Tibial nerve (tissue), 4 donors: ENCODE measurements around the gene STXBP2. TPM values are rescaled to one million over a fixed set of nuclear protein-coding genes. Genes with fewer than 3 reads are reported as not detected.

Experiments used
- DNase-seq, 2 donors: peaks; one replicate each; pipeline ENCODE4 v3.0.0-alpha.2; 2019; ENCODE audit warnings: low spot score in 2 of 2
- H3K27ac ChIP-seq, 4 donors: fragments of 200-600 bp; sonication (generic) in 3 of 4; one replicate each; pipeline ENCODE4 v1.5.1; 2017 to 2019; ENCODE audit warnings: mild to moderate bottlenecking in 1 of 4
- H3K27me3 ChIP-seq, 2 donors: fragments of 200-600 bp; sonication (generic) in 1 of 2; one replicate each; pipeline versions ENCODE4 v1.5.1 to v1.6.0; 2017 to 2019
- H3K36me3 ChIP-seq, 3 donors: fragments of 200-600 bp; sonication (generic); one replicate each; pipeline ENCODE4 v1.5.1; 2018 to 2019
- H3K4me1 ChIP-seq, 4 donors: fragments of 200-600 bp; sonication (generic) in 3 of 4; one replicate each; pipeline ENCODE4 v1.5.1; 2017 to 2019
- H3K4me3 ChIP-seq, 4 donors: fragments of 200-600 bp; sonication (generic) in 3 of 4; one replicate each; pipeline ENCODE4 v1.5.1; 2017 to 2019; ENCODE audit warnings: mild to moderate bottlenecking in 1 of 4, moderate library complexity in 1 of 4
- H3K9me3 ChIP-seq, 4 donors: fragments of 200-600 bp; sonication (generic) in 3 of 4; one replicate each; pipeline ENCODE4 v1.5.1; 2017 to 2019
- EP300 ChIP-seq, 2 donors: sonication (generic); formaldehyde crosslinking; IDR thresholded peaks; one replicate each; pipeline ENCODE4 v1.6.1; 2017; ENCODE audit warnings: antibody characterized with exemption in 2 of 2, mild to moderate bottlenecking in 1 of 2
- POLR2A ChIP-seq, 2 donors: fragments of 450-650 bp; IDR thresholded peaks; one replicate each; pipeline ENCODE4 v1.6.1; 2017; ENCODE audit warnings: antibody characterized with exemption in 2 of 2, mild to moderate bottlenecking in 2 of 2, moderate library complexity in 2 of 2
- WGBS, 2 donors: methylation state at CpG; one replicate each; pipeline ENCODE4 v1.1.5; 2018; 5-methylcytosine and 5-hydroxymethylcytosine counted together
- total RNA-seq, 4 donors: library from RNA; depleted of rRNA; stranded (reverse); fragments of >200 nt; gene quantifications; one replicate each; pipeline ENCODE4 v1.1.0, GENCODE V29; 2016
- TF ChIP-seq, protein P1 (sequence below), 5 experiments: fragments of 200-600 bp in 3 of 5; fragments of 450-650 bp in 2 of 5; sonication (generic) in 3 of 5; IDR thresholded peaks; one replicate each; pipeline ENCODE4 v1.5.1; 2016 to 2019; ENCODE audit warnings: antibody characterized with exemption in 5 of 5, mild to moderate bottlenecking in 3 of 5, moderate library complexity in 2 of 5

STXBP2 gene
- total RNA-seq, 4 donors from 2014 or later = 8.7 to 24.0 (median 13.0) TPM

DNA sequence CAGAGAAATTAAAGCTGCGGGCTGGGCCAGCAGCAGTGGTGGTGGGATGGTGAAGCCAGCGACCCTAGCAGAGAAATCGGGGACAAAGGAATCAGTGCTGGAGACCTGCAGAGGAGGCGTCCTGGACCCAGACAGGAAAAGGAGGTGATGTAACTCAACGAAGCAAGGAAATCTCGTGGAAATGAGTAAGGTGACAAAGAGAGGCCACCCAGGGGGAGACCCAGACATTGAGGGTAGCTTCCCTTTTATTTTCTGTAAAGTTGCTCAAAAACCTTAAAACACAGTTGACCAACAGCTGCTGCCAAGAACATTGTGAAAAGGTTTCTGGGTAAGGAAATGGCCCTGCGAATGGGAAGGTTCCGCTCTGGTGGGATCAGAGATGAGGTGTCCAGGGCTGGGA, 18.7 kb downstream of the STXBP2 start:
- 67 to 68% methylated on average over 7 to 8 of the region's 8 CpGs for WGBS, 2 donors
- Histone ChIP-seq H3K27me3 (peaks cover 0 to 12% of the 10 kb centered on the region in 2 donors), H3K9me3 (no peaks in the 10 kb centered on the region), H3K36me3 (no peaks in the 10 kb centered on the region), H3K4me3 (no peak overlapping the region), H3K4me1 (peaks cover 0 to 11% (median 0%) of the 10 kb centered on the region in 4 donors), H3K27ac (no peak overlapping the region)
- TF ChIP-seq EP300 (IDR thresholded peaks at IDR 0.05) (no peak), POLR2A (IDR thresholded peaks at IDR 0.05) (no peak)
- TF ChIP-seq, protein P1, sequence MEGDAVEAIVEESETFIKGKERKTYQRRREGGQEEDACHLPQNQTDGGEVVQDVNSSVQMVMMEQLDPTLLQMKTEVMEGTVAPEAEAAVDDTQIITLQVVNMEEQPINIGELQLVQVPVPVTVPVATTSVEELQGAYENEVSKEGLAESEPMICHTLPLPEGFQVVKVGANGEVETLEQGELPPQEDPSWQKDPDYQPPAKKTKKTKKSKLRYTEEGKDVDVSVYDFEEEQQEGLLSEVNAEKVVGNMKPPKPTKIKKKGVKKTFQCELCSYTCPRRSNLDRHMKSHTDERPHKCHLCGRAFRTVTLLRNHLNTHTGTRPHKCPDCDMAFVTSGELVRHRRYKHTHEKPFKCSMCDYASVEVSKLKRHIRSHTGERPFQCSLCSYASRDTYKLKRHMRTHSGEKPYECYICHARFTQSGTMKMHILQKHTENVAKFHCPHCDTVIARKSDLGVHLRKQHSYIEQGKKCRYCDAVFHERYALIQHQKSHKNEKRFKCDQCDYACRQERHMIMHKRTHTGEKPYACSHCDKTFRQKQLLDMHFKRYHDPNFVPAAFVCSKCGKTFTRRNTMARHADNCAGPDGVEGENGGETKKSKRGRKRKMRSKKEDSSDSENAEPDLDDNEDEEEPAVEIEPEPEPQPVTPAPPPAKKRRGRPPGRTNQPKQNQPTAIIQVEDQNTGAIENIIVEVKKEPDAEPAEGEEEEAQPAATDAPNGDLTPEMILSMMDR (IDR thresholded peaks at IDR 0.05) = no peak
- DNase-seq = no peak

DNA sequence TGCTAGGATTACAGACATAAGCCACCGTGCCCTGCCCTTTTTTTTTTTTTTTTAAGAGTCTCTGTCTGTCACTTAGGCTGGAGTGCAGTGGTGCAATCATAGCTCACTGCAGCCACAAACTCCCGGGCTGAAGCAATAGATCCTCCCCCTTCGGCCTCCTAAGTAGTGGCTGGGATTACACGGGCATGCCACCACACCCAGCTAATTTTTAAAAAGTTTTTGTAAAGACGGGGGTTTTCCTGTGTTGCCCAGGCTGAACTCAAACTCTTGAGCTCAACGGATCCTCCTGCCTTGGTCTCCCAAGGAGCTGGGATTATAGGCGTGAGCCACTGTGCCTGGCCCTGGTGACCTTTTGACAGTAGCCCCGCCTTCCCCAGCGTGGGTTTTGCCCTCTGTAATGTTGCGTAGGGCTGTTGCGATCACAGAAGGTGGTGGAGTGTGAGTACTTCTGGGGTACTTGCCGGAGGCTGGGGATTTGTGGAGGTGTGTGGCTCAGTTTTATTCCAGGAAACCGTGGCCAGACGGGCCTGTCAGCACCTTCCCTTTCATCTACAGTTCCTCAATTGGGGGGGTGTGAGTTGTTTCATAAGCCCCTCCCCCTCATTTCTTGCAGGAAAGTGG, 20.3 kb downstream of the STXBP2 start:
- H3K27ac ChIP-seq = no peak overlapping the region
- WGBS, 2 donors = 29 to 38% methylated on average over 10 to 14 of the region's 14 CpGs
- H3K36me3 ChIP-seq = no peaks in the 10 kb centered on the region
- TF ChIP-seq EP300 (IDR thresholded peaks at IDR 0.05) (no peak), POLR2A (IDR thresholded peaks at IDR 0.05) (no peak)
- TF ChIP-seq, protein P1 (IDR thresholded peaks at IDR 0.05) = no peak
- no peaks in the 10 kb centered on the region for H3K9me3 ChIP-seq
- no peak for DNase-seq
- peaks cover 0 to 6% (median 0%) of the 10 kb centered on the region in 4 donors for H3K4me1 ChIP-seq
- H3K27me3 ChIP-seq = no peaks in the 10 kb centered on the region
- H3K4me3 ChIP-seq = no peak overlapping the region

GRCh38 chr19:7658219-7658686, 21.3 kb downstream of the STXBP2 start:
- H3K27me3 ChIP-seq = no peaks in the 10 kb centered on the region
- H3K27ac ChIP-seq = no peak overlapping the region
- peaks cover 0 to 3% (median 0%) of the 10 kb centered on the region in 4 donors for H3K4me1 ChIP-seq
- H3K36me3 ChIP-seq = no peaks in the 10 kb centered on the region
- TF ChIP-seq POLR2A (IDR thresholded peaks at IDR 0.05) (no peak), EP300 (IDR thresholded peaks at IDR 0.05) (no peak)
- TF ChIP-seq, protein P1 (IDR thresholded peaks at IDR 0.05) = no peak
- no peaks in the 10 kb centered on the region for H3K9me3 ChIP-seq
- DNase-seq = no peak
- no peak overlapping the region for H3K4me3 ChIP-seq
- 33 to 39% methylated on average over 9 of the region's 9 CpGs for WGBS, 2 donors

DNA sequence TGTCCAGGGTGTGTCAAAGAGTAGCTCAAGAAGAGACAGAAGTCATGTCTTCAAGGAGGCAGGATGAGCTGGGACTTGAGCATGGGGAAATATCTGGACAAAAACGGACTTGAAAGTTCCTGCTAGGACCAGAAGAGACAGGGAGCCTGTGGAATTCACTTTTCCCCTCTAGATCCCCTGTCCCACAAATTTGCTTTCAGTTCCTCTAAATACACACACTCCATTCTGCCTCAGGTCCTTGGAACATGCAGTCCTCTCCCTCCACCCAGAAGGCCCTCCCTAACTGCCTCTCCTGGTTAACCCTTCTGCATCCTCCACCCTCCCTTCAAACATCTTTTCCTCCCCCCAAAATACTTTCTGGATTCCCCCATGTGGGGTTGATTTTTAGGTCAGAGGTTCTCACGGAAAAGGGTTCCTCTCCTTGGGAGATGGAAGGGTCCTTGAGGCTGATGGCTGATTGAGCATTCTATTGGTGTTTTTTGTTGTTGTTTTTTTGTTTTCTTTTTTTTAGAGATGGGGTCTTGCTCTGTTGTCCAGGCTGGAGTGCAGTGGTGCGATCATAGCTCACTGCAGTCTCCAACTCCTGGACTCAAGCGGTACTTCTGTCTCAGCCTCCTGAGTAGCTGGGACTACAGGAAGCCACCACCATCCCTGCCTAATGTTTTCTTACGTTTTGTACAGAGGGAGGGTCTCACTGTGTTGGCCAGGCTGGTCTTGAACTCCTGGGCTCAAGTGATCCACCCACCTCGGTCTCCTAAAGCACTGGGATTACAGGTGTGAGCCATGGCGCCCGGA, 25.0 kb downstream of the STXBP2 start:
- 72 to 81% methylated on average over 8 of the region's 8 CpGs for WGBS, 2 donors
- Histone ChIP-seq H3K27ac (no peak overlapping the region), H3K4me1 (peaks cover 0 to 3% (median 0%) of the 10 kb centered on the region in 4 donors), H3K27me3 (peaks cover 0 to 11% of the 10 kb centered on the region in 2 donors), H3K9me3 (no peaks in the 10 kb centered on the region), H3K4me3 (no peak overlapping the region), H3K36me3 (no peaks in the 10 kb centered on the region)
- TF ChIP-seq POLR2A (IDR thresholded peaks at IDR 0.05) = no peak
- TF ChIP-seq EP300 (IDR thresholded peaks at IDR 0.05) = no peak
- TF ChIP-seq, protein P1 (IDR thresholded peaks at IDR 0.05) = no peak
- no peak for DNase-seq

DNA sequence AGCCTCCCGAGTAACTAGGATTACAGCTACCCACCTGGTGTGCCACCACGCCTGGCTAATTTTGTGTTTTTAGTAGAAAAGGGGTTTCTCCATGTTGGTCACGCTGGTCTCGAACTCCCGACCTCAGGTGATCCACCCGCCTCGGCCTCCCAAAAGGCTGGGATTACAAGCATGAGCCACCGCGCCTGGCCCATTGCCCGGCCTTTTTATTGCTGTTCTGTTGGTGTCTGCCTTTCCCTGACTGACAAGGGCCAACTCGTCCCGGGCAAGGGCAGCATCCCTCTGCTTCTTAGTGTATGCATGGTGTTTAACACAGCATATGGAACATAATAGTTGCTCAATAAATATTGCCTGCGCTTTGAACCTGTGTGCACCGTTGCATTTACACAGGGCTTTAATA, 25.7 kb downstream of the STXBP2 start:
- 82 to 88% methylated on average over 14 of the region's 14 CpGs for WGBS, 2 donors
- TF ChIP-seq, protein P1 (IDR thresholded peaks at IDR 0.05) = no peak
- TF ChIP-seq EP300 (IDR thresholded peaks at IDR 0.05) = no peak
- no peak for TF ChIP-seq POLR2A (IDR thresholded peaks at IDR 0.05)
- Histone ChIP-seq H3K36me3 (no peaks in the 10 kb centered on the region), H3K4me3 (no peak overlapping the region), H3K9me3 (no peaks in the 10 kb centered on the region), H3K27ac (no peak overlapping the region), H3K27me3 (peaks cover 0 to 11% of the 10 kb centered on the region in 2 donors), H3K4me1 (no peaks in the 10 kb centered on the region)
- DNase-seq = no peak
